Measurements from ENCODE around the gene TTC7B. TPM values are rescaled to one million over a fixed set of nuclear protein-coding genes. Genes with fewer than 3 reads are reported as not detected.
A peak's percentile ranks its signal among the peaks of the same experiment; 100 is the strongest.

Gene TTC7B
- total RNA-seq, 1 donor from 2014 or later, result 23.9 TPM

DNA sequence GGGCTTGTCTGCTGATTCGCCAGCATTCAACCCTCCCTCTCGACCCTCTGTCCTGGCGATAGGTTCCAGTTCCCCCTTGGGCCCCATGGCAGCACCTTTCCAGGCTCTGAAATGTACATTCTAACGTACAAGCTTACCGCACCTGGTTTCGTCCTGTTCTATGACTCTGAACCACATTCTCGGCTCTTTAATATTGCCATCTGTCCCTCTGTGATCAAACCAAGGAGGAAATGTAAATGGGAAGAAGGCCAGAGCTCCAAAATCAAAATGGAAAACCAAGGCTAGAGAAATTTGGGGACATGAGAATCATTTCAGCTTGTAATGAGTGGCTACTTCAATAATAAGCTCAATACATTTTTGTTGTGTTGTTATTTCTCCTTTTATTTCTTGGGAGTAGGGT is 117.2 kb downstream of the TTC7B start:
- DNase-seq, result no peak

DNA sequence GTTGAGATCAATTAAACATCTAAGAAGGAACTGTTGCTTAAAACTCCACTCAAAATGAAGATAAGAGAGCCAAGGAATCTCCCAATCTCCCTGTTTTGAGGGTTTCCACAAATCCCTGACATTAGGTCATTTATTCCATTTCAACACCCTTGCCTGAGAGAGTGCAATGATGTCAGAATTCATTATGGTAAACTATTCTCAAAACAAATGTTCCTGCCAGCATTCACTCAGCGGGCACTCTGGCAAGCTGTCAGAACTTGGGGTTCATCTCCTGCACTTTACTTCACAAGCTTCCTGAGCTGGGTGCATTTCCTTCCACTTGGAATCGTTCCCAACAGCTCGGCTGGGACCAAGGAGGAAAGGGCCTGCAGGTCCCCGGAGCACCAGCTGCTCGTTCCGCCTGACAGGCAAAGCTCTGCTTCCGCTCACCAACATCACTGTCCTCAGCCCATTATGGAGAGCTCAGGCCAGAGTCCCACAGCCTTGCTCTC is 117.8 kb downstream of the TTC7B start:
- DNase-seq, result peak; percentile 84

DNA sequence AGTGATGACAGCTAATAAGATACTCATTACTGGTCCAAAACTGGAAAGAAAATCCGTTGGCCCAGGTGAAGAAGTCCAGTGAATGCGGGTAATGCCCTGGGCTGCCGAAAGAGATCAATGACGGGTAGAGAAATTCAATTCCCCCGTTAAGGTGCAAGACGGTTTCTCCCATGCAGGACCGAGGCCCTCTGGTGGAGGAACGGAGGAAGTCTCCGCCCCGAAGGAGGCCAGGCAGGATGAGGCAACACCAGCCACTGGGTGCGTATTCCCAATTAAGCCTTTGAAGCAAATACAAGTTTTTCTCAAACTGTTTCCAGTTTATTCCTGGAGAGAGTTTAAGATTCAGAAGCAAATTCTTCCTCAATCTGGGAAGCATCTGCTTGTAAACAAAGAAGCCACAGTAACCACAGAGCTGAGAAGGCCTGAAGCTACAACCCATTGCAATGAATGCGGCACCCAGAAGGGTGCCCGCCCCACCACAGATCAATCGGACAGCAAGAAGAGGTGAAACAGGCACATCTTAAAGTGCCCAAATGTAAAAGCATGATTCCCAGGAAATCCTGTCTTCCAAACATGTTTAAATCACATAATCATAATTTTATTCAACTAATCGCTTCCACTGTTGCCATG is 118.5 kb downstream of the TTC7B start:
- DNase-seq, result peak; percentile 94

DNA sequence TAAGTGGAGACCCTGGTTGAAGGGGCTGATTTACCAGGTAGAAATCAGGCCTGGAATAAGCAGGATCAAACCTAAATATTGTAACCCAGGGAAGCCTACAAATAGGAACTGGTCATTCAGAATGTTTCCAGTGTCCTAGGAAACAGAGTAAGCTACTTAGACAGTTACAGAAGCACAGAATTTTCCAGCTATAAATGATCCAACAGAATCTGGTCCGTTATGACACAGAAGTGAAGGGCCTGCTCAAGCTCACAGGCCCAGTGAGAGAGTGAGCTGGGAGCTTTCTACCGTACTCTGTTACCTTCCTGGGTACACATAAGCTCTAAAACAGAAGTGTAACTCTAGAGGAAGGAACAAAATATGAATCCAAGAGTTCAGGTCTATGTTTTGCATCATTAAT is 119.1 kb downstream of the TTC7B start:
- peak; percentile 40 for DNase-seq

DNA sequence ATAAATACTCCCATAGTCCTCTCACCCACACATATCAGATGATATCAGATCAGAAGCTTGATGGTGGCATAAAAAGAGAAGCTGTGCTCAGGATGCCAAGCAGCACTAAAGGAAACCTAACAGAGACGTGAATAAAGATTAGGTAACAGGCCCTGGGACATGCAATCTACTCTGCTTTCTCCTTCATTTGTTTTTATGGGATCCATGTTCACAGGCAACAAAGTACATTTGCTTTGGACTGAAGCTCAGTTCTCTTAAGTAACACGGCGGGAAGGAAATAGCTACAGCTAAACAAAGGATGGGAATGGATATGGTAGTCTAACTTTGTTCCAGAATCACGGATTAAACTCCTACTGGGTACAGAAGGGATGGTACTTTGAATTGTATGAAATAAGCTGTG is 119.5 kb downstream of the TTC7B start:
- no peak for DNase-seq

DNA sequence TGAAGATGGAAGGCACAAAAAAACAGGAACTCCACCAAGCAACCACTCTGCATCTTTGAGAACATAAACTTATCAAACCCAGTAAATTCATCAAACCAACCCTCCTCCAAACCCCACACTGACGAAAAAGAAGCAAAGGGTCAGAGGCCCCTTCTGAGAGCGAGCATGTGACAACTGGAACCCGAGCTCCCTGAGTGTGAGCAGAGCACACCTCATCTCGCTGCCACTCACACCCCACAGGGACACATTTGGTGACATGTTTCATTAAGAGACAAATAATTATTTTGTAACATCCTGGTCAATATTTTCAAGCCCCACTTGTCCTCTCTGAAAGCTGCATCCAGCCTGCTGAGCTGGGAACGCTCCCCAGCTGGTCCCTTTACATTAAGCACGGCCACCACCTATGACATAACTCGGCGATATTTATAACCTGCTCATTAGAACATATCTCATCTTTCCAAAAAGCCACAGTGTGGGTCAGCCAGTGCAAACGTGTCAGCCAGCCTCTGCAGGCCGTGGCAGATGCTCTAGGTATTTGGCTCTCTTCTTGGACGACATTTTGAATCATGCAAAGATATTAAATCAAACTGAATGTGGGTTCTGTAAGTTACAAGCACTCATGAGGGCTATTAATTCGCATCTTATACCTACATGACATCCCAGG is 120.1 kb downstream of the TTC7B start:
- DNase-seq, result peak; percentile 46

DNA sequence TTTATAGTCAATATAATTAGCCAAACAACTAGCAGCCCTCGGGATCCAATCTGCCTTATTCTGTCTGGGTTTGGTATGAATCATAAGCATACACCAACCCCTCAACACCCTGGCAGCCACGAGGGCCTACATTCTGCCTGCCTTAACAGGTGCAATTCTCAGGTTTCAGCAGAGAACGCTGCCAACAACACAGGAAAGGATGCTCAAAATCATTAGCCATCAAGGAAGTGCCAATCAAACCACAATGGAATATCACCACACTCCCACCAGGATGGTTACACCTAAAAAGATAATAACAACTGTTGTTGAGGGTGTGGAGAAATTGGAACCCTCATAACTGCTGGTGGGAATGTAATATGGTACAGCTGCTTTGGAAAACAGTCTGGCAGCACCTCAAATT is 122.8 kb downstream of the TTC7B start:
- DNase-seq, result peak; percentile 48

DNA sequence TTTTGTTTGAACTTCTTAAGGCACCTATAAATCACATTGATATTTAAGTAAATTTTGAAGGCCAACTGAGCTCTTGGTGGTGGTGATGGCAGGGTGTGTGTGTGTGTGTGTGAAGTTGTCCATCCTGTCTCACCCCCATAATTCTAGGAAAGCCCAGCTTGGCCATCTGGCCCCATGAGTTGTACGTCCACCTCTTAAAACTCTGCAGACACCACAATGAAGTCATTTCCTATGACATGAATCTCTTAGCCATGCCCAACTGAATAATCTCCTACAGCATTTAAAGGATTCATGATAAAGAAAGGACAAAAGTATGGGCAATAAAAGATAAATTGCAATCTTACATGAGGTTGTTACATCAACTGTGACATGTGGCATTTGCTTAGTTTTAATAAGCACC is 123.4 kb downstream of the TTC7B start:
- no peak for DNase-seq

DNA sequence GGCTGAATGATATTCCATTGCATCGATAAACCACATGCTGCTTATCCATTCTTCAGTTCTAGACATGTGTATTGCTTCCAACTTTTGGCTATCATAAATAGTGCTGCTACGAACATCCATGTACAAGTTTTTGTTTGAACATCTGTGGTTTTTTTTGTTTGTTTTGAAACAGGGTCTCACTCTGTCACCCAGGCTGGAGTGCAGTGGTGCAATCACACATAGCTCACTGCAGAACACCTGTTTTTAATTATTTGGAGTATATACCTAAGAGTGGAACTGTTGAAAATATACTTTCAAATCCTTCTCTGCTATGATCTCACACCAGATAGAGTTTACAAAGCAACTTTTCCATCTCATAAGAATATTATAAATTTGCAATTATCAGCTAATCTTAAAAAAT is 124.2 kb downstream of the TTC7B start:
- DNase-seq, result no peak

DNA sequence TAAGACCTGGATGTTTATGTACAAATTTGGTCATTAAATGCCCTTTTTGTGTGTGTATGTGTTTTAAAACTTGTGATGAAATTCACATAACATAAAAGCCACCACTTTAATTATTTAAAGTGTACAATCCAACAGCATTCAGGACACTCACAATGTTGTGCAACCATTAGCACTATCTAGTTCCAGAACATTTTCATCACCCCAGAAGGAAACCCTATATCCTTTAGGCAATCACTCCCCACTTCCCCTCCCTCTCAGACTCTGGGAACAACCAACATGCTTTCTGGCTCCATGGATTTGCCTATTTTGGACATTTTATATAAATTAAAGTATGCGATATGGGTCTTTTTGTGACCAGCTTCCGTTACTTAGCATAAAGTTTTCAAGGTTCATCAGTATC is 124.6 kb downstream of the TTC7B start:
- no peak for DNase-seq

DNA sequence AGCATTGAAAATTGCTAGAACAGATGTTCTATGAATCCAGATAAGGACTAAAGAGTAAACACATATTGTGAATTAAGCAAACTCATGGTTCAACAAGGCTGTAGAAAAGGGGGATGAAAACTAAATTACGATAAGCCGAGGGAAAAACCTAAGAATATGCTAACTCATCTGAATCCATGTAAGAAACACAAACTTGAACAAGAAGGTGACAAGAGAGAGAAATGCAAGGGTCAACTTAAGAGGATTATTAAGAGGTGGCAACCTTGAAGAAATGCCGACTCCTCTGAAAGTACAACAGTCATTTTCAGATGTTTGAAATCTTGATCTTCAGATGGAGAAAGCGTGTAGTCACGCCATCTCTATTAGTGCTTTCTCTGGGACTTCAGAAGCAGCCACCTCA is 128.6 kb downstream of the TTC7B start:
- DNase-seq, result no peak

DNA sequence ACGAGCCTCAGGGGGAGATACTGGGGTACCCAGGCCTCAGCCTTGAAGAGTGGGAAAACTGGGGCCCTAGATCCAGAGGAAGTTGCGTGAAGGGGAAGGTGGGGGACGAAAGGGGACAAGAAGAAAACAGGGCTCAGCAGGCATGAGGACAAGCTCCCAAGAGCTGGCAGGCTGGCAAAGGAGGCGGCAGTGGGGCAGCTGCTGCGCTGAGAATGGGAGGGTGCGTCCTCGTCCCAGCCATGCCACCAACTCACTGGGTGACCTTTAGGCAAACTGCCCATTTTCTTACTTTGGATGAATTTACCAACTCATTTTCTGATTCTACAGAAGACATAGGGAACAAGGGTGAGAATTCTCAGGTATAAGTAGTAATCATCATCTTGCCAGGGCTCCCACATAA is 133.6 kb downstream of the TTC7B start:
- DNase-seq, result no peak

DNA sequence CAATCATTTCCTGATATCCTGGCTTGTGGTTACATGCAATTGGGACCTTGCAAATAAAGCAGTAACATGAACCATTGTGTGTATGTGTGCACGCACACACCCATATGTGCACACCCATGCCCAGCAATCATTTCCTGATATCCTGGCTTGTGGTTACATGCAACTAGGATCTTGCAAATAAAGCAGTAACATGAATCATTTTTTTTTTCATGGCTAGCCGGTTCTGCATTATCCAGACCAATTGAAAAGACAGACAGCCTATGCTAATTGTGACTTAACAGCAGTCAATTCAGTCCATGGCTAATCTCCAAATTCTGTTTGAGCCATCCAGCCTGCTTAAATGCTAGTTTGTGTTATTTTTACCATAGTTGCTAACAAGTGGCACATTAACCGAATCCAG is 134.3 kb downstream of the TTC7B start:
- DNase-seq, result no peak

DNA sequence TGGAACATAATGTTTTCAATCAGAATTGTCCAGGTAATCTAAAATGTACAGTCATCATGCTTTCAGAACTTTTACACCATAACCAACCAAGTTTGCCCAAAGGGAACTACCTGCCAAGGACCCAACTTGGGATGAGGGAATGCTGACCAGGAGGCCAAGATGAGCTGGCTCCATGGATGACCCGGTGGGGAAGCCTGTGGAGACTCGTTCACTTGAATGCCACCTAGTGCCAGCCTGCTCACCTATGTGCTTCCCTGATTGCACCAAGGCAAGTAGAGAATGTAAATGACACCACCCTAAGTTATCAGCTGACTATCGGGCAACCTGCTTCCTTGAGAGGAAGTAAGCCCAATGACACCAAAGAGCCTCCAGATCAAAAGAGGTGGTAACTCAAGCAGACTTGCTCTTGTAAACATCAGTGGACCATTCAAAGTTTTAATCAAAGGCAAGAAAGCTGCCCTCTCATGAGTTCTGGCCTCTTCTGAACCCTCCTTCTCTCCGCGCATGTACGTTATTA is 137.3 kb downstream of the TTC7B start:
- DNase-seq, result no peak

DNA sequence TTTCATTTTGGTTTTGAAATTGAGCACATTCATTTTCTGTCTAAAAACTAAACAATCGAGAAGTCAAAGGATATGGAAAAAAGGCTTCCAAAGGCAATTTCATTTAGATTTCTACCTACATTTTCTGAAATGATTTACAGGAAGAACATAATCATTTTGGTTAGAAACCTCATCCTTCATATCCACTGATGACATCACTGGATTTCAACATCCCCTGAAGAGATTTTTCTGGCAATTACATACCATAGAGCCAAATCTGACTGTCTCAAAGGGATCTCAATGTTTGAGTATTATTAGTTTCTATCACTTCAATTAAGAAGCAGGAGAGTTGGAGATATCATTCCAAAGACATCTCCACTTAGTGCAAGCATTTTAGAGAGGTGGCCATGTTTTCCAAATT is 137.8 kb downstream of the TTC7B start:
- no peak for DNase-seq

DNA sequence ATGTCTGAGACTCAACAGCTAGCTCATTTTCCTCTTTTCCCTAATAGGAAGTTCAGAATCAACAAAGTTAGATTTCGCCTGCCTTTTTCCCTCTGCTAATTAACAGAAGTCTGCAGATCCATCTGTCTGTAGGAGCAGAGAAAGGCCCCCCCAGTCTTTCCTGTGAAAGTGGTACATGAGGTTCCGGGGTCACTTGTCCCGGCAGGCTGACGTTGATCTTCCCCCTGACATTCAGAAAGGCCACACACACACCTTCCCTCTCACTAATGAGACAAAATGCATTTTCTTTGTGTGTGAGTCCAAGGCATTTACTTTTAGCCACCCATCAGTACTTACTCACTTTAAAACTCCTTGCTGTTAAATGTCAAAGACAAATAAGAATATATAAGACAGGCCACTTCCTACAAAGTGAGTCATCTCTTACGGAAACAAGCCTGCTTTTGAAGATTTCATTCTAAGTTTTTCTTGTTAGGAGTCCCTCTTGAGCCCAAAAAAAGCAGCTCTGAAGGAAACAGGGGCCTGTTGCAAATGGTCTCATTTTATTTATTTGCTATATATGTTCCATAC is 138.7 kb downstream of the TTC7B start:
- peak; percentile 66 for DNase-seq

DNA sequence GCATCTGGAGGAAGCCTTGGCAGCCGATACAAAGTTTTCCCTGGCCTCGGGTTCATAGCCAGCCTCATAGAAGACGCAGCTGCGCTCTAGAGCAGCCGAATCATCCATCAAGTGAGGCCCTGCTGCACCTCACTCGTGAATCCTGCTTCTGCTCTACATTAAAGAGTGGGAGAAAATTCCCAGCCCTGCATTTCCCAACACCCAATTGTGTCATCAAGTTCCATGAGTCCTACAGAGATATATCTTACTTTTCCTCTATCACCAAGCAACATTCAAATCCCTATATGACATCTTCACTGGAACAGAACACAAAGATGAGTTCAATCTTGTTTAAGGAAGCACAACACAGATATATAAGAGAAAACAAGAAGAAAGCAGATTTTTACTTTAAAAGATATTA is 139.3 kb downstream of the TTC7B start:
- peak; percentile 62 for DNase-seq

DNA sequence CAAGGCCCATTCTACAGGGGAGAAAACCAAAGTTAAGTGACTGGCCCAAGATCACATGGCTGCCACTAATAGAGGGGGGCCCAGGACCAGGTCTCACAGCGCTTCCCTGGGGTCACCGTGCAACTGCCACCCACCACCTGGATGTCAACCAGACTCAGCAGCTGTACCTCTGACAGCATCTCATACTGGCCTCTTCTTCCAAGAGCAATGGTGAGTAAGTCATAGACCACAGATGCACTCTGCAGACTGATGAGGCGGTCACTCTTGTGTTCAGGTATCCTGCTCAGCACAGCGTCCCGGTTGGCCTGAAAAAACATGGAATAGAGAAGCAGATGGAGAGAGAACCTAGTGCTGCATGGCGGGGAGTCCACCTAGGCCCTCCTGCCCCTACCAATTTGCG is 139.9 kb downstream of the TTC7B start:
- DNase-seq, result no peak

DNA sequence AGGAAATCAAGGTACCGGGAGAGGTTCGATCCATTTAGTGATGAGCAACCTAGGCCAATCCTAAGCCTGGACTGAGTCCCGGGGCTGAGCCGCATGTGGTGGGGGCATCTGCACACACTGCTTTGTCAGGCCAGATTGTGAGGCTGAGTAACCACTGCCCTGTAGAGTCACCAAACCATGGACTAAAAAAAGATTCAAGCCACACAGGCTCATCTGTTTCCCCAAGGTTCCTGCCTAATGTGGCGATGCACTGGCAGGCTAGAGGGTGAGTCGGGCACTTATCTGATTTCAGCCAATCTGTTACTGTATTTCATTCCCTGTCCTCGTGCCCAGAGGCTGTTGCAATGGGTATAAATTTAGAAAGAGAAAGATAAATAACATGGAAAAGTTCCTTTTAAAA is 140.8 kb downstream of the TTC7B start:
- DNase-seq, result no peak

DNA sequence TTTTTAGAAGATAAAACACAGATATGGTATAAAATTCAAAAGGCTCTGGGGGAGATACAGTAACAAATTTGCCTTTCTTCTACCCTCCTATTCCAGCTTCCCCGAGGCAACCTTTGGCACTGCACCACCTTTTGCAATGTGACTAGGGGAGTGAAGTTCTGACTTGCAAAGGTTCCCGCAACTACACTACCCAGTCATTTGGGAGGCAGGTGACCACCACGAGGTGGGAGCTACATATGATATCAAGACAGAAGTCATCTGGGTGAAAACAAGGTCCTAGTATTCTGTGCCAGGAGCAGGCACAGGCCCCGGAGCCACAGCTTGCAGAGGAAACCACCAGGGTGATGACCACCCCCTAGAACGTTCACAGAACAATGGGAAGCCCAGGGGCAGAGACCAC is 141.5 kb downstream of the TTC7B start:
- no peak for DNase-seq

DNA sequence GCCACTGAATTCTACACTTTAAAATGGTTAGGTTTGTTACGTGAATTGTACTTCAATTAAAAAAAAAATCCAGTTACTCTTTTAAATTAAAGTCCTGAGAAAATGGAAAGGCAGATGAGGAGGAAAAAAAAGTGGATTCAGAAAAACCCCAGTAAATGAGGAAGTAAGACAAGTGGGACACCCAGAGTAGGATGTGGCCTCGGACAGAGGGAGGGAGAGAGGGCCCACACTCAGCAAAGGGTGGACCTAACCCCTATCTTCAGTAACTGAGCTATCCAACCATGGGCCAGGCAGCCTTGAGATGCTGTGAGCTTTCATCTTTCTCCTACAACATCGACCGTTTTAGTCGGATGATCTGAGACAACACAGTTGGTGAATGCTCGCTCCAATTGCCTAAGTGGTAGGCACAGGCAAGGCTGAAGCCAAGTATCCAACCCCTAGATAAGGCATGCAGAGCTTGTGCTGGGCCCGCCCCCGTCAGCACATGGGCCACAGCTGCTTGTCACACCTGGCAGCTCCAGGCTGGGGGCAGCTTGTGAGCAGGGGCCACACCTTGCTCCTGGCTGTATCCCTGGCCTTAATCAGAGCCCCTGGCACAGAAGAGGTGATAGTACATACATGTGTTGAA is 142.1 kb downstream of the TTC7B start:
- no peak for DNase-seq

DNA sequence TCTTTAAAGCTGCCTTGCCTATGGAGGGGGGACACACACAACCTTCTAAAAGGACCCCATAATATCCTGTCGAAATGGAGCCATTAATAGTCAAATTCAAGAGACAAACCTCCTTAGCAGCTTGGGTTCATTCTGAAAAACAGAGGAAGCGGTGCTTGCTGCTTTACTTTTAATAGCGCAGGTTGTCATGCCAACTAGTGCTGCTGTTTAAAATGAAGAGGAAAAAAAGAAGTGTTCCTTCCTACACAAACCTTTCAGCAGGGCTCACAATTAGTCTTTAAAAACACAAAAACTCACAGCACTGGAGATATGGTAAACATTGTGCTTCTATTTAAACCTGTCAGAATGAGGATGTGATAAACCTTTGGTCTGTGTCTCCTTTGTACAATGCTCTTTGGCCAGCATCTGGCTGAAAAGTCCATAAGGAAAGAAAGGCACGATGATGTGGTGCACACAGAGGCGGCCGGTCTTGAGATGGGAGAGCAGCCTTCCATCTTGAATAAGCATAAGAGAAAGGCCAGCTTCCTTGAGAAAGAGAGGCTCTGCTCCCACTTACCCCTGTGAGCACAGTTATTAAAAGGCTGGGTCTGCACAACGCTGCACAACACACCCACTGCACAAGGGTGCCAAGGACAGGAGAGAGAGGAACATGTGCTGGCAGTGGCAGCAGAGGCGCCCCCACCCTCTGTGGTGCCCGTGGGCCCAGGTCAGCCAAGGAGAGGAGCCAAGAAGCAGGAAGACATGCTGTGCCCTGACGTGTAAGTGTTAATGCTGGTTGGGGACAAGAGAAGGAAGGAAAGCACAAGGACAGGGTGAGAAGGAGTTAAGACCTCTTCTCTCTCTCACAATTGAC is 144.6 kb downstream of the TTC7B start:
- no peak for DNase-seq
